Liver (tissue), 3 donors: Measurements from ENCODE around the gene PCDHB6.
"Not testable (repeated sequence)": the region's sequence is repeated elsewhere in the genome, so short reads cannot be mapped to it uniquely, and the experiment has no call there.

Experiments used
- CTCF ChIP-seq: fragments of 150-350 bp; IDR thresholded peaks from 2 replicates; pipeline ENCODE4 v1.5.1; 2017; ENCODE audit warnings: improper control_type of control experiment, low read depth, low read length; ENCODE audit not compliant: missing input control
- FOXA1 ChIP-seq: IDR thresholded peaks from 2 replicates; pipeline ENCODE4 v1.6.1; 2016; ENCODE audit warnings: antibody characterized with exemption
- FOXA2 ChIP-seq: IDR thresholded peaks from 2 replicates; pipeline ENCODE4 v1.6.1; 2016; ENCODE audit warnings: antibody characterized with exemption
- GABPA ChIP-seq, 2 donors: IDR thresholded peaks in 1 of 2; conservative IDR thresholded peaks in 1 of 2; 2 replicates each; pipeline ENCODE4 v1.6.1; 2016; ENCODE audit warnings: antibody characterized with exemption in 2 of 2, mild to moderate bottlenecking in 1 of 2, moderate library complexity in 1 of 2
- NR2F2 ChIP-seq: IDR thresholded peaks from 2 replicates; pipeline ENCODE4 v1.6.1; 2016; ENCODE audit warnings: antibody characterized with exemption
- RAD21 ChIP-seq, 2 donors: IDR thresholded peaks; 2 replicates each; pipeline ENCODE4 v1.6.1; 2016; ENCODE audit warnings: antibody characterized with exemption in 2 of 2, mild to moderate bottlenecking in 2 of 2
- TAF1 ChIP-seq: conservative IDR thresholded peaks from 2 replicates; pipeline ENCODE4 v1.6.1; 2016; ENCODE audit warnings: antibody characterized with exemption, mild to moderate bottlenecking
- YY1 ChIP-seq: IDR thresholded peaks from 2 replicates; pipeline ENCODE4 v1.6.1; 2016; ENCODE audit warnings: antibody characterized with exemption, mild to moderate bottlenecking
- TF ChIP-seq, protein P1 (sequence below): IDR thresholded peaks from 2 replicates; pipeline ENCODE4 v1.6.1; 2016; ENCODE audit warnings: antibody characterized with exemption, mild to moderate bottlenecking
- TF ChIP-seq, protein P2 (sequence below): IDR thresholded peaks from 2 replicates; pipeline ENCODE4 v1.6.1; 2016; ENCODE audit warnings: antibody characterized with exemption
- TF ChIP-seq, protein P3 (sequence below): IDR thresholded peaks from 2 replicates; pipeline ENCODE4 v1.6.1; 2016; ENCODE audit warnings: antibody characterized with exemption
- donor health status: healthy.
- donor health status: healthy.

DNA sequence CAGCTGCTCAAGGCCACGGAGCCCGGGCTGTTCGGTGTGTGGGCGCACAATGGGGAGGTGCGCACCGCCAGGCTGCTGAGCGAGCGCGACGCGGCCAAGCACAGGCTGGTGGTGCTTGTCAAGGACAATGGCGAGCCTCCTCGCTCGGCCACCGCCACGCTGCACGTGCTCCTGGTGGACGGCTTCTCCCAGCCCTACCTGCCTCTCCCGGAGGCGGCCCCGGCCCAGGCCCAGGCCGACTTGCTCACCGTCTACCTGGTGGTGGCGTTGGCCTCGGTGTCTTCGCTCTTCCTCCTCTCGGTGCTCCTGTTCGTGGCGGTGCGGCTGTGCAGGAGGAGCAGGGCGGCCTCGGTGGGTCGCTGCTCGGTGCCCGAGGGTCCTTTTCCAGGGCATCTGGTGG, 39.3 kb downstream of the PCDHB6 start:
- TF ChIP-seq FOXA1; CTCF; NR2F2; TAF1; GABPA (IDR thresholded peaks at IDR 0.05 in 1 of 2, conservative IDR thresholded peaks at IDR 0.05 in 1 of 2); RAD21 (IDR thresholded peaks at IDR 0.05); YY1; FOXA2: not testable (repeated sequence)
- TF ChIP-seq, protein P1, sequence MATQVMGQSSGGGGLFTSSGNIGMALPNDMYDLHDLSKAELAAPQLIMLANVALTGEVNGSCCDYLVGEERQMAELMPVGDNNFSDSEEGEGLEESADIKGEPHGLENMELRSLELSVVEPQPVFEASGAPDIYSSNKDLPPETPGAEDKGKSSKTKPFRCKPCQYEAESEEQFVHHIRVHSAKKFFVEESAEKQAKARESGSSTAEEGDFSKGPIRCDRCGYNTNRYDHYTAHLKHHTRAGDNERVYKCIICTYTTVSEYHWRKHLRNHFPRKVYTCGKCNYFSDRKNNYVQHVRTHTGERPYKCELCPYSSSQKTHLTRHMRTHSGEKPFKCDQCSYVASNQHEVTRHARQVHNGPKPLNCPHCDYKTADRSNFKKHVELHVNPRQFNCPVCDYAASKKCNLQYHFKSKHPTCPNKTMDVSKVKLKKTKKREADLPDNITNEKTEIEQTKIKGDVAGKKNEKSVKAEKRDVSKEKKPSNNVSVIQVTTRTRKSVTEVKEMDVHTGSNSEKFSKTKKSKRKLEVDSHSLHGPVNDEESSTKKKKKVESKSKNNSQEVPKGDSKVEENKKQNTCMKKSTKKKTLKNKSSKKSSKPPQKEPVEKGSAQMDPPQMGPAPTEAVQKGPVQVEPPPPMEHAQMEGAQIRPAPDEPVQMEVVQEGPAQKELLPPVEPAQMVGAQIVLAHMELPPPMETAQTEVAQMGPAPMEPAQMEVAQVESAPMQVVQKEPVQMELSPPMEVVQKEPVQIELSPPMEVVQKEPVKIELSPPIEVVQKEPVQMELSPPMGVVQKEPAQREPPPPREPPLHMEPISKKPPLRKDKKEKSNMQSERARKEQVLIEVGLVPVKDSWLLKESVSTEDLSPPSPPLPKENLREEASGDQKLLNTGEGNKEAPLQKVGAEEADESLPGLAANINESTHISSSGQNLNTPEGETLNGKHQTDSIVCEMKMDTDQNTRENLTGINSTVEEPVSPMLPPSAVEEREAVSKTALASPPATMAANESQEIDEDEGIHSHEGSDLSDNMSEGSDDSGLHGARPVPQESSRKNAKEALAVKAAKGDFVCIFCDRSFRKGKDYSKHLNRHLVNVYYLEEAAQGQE: not testable (repeated sequence)
- TF ChIP-seq, protein P2, sequence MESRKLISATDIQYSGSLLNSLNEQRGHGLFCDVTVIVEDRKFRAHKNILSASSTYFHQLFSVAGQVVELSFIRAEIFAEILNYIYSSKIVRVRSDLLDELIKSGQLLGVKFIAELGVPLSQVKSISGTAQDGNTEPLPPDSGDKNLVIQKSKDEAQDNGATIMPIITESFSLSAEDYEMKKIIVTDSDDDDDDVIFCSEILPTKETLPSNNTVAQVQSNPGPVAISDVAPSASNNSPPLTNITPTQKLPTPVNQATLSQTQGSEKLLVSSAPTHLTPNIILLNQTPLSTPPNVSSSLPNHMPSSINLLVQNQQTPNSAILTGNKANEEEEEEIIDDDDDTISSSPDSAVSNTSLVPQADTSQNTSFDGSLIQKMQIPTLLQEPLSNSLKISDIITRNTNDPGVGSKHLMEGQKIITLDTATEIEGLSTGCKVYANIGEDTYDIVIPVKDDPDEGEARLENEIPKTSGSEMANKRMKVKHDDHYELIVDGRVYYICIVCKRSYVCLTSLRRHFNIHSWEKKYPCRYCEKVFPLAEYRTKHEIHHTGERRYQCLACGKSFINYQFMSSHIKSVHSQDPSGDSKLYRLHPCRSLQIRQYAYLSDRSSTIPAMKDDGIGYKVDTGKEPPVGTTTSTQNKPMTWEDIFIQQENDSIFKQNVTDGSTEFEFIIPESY: not testable (repeated sequence)
- TF ChIP-seq, protein P3, sequence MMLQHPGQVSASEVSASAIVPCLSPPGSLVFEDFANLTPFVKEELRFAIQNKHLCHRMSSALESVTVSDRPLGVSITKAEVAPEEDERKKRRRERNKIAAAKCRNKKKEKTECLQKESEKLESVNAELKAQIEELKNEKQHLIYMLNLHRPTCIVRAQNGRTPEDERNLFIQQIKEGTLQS: not testable (repeated sequence)
